ENCODE data around the gene WWOX. TPM values are rescaled to one million over a fixed set of nuclear protein-coding genes. Genes with fewer than 3 reads are reported as not detected.

The WWOX gene
- total and polyA plus RNA-seq, 10 donors, result 5.9 to 90.3 (median 26.4) TPM

- DNase-seq, result no peak
- no peak overlapping the region for H3K4me3 ChIP-seq
- H3K27ac ChIP-seq, result no peak overlapping the region
- no peaks in the 10 kb centered on the region for H3K4me1 ChIP-seq
- no peaks in the 10 kb centered on the region for H3K27me3 ChIP-seq (replicated peaks in 1 of 7)
- no peaks in the 10 kb centered on the region for H3K36me3 ChIP-seq
- TF ChIP-seq POLR2A (IDR thresholded peaks at IDR 0.05) (no peak), POLR2AphosphoS5 (IDR thresholded peaks at IDR 0.05) (no peak)
- TF ChIP-seq, protein P1, sequence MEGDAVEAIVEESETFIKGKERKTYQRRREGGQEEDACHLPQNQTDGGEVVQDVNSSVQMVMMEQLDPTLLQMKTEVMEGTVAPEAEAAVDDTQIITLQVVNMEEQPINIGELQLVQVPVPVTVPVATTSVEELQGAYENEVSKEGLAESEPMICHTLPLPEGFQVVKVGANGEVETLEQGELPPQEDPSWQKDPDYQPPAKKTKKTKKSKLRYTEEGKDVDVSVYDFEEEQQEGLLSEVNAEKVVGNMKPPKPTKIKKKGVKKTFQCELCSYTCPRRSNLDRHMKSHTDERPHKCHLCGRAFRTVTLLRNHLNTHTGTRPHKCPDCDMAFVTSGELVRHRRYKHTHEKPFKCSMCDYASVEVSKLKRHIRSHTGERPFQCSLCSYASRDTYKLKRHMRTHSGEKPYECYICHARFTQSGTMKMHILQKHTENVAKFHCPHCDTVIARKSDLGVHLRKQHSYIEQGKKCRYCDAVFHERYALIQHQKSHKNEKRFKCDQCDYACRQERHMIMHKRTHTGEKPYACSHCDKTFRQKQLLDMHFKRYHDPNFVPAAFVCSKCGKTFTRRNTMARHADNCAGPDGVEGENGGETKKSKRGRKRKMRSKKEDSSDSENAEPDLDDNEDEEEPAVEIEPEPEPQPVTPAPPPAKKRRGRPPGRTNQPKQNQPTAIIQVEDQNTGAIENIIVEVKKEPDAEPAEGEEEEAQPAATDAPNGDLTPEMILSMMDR (IDR thresholded peaks at IDR 0.05 in 8 of 11, conservative IDR thresholded peaks at IDR 0.05 in 3 of 11), result no peak
- intact Hi-C loops (cut with DNase I; ENCODE audit: low total_unique reads), result no loop called here
- WGBS, 5 donors, result 91 to 100% (median 97%) methylated on average over 2 of the region's 2 CpGs
- H3K9me3 ChIP-seq, result no peaks in the 10 kb centered on the region
These were observed 380.3 kb downstream of the WWOX start for GRCh38 chr16:78479723-78480122.

- H3K4me3 ChIP-seq, result no peak overlapping the region
- no peaks in the 10 kb centered on the region for H3K36me3 ChIP-seq
- WGBS, 5 donors, result 60 to 90% (median 64%) methylated on average over 2 of the region's 2 CpGs
- no peak for TF ChIP-seq POLR2A (IDR thresholded peaks at IDR 0.05)
- TF ChIP-seq POLR2AphosphoS5 (IDR thresholded peaks at IDR 0.05), result no peak
- TF ChIP-seq, protein P1 (IDR thresholded peaks at IDR 0.05 in 8 of 11, conservative IDR thresholded peaks at IDR 0.05 in 3 of 11), result no peak
- intact Hi-C loops (cut with DNase I; ENCODE audit: low total_unique reads), result no loop called here
- H3K4me1 ChIP-seq, result no peaks in the 10 kb centered on the region
- no peak for DNase-seq
- no peak overlapping the region for H3K27ac ChIP-seq
- H3K27me3 ChIP-seq (replicated peaks in 1 of 7), result no peaks in the 10 kb centered on the region
- no peaks in the 10 kb centered on the region for H3K9me3 ChIP-seq
These were observed 381.1 kb downstream of the WWOX start for GRCh38 chr16:78480588-78480987.

- 86 to 92% (median 90%) methylated on average over 13 of the region's 13 CpGs for WGBS, 5 donors
These were observed 383.9 kb downstream of the WWOX start for GRCh38 chr16:78483124-78483992.

More at GRCh38 chr16:78483124-78483992, 383.9 kb downstream of the WWOX start:
- Histone ChIP-seq H3K27ac (no peak overlapping the region), H3K36me3 (no peaks in the 10 kb centered on the region), H3K27me3 (replicated peaks in 1 of 7) (no peaks in the 10 kb centered on the region), H3K4me1 (no peaks in the 10 kb centered on the region), H3K9me3 (no peaks in the 10 kb centered on the region), H3K4me3 (no peak overlapping the region)
- intact Hi-C loops (cut with DNase I; ENCODE audit: low total_unique reads), result no loop called here
- no peak for DNase-seq
- TF ChIP-seq POLR2A (IDR thresholded peaks at IDR 0.05) (no peak), POLR2AphosphoS5 (IDR thresholded peaks at IDR 0.05) (no peak)
- TF ChIP-seq, protein P1 (IDR thresholded peaks at IDR 0.05 in 8 of 11, conservative IDR thresholded peaks at IDR 0.05 in 3 of 11), result no peak
